ENCODE data around the gene WNT3A.
"Not testable (repeated sequence)": the region's sequence is repeated elsewhere in the genome, so short reads cannot be mapped to it uniquely, and the experiment has no call there.

Gene WNT3A

GRCh38 chr1:228006786-228007048 lies at the start of gene WNT3A:
Gene WNT3A (plus strand): TSS chr1:228006998. CDS start chr1:228007129, 131 bp downstream.
- DNase-seq (ENCODE audit: low read depth in 2 of 2): no peak

GRCh38 chr1:227958617-227959324 lies 48.0 kb upstream of the WNT3A start:
- DNase-seq (ENCODE audit: low read depth in 2 of 2): no peak

GRCh38 chr1:227959325-227959860 lies 47.4 kb upstream of the WNT3A start:
- DNase-seq (ENCODE audit: low read depth in 2 of 2): no peak

DNA sequence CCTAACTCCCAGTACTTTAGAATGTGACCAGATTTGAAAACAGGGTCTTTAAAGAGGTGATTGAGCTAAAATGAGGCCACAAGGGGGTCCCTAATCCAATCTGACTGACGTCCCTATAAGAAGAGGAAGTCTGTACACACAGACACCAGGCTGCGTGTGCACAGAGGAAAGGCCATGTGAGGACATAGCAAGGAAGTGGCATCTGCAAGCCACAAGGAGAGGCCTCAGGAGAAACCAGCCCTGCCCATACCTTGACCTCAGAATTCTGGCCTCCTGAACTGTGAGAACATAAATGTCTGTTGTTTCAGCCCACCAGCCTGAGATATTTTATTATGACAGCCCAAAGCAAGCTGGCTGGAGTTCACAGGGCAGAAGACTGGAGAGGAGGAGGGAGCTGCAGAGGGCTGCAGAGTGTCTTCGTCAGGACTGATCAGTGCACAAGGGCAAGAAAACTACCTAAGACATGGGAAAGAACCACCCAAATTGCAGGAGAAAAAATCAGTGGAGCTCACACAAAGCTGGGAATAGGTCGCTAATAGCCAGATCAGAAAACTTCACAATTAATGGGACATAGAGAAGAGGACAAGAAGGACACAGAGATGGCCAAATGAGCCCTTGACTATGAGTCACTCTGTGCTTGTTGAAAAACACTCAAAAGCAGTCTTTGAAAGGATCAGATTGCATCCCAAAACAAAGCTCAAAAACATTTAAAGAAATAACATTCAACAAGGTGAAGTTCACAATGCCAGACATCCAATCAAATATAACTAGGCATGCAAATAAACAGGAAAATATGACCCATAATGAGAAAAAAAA lies 44.9 kb upstream of the WNT3A start:
- DNase-seq (ENCODE audit: low read depth in 2 of 2): no peak

DNA sequence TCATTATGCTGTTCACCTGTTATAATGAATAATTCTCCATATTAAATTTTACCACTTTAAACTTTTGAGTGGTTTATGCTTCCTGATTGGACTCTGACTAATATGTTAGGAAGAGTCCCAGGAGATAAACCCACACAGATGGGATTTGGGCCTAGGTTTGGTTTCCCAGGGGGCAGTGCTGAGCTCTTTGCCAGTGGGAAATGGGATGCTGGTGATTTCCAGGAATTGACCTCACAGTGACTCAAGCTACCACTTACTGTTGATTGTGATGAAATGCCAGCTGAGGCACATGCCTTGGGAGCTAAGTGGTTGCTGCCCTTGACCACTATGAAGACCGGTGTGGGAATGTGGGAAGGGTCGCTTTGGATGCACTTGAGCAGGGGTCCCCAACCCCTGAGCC lies 40.1 kb upstream of the WNT3A start:
- DNase-seq (ENCODE audit: low read depth in 2 of 2): not testable (repeated sequence)

GRCh38 chr1:227967815-227968214 lies 39.0 kb upstream of the WNT3A start:
- not testable (repeated sequence) for DNase-seq (ENCODE audit: low read depth in 2 of 2)

- not testable (repeated sequence) for DNase-seq (ENCODE audit: low read depth in 2 of 2)
Observed at GRCh38 chr1:227970076-227970995, 36.5 kb upstream of the WNT3A start.

DNA sequence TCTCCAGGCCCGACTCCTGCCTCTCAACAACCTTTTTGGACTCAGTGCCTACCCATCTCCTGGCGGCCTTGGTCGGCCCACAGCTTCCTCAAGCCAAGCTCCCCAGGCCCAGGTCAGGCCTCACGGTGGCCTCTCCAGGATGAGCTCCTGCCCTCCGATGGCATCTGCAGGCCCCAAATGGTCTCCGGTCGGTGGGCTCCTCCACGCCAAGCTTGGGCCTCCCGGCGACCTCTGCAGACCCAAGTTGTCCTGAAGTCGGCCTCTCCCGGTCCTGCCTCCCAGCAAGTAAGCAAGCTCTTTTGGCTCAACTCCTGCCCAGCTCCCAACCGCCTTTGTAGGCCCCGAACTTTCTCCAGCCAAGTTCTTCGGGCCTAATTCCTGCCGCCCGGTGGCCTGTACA lies 35.6 kb upstream of the WNT3A start:
- DNase-seq (ENCODE audit: low read depth in 2 of 2): not testable (repeated sequence)

DNA sequence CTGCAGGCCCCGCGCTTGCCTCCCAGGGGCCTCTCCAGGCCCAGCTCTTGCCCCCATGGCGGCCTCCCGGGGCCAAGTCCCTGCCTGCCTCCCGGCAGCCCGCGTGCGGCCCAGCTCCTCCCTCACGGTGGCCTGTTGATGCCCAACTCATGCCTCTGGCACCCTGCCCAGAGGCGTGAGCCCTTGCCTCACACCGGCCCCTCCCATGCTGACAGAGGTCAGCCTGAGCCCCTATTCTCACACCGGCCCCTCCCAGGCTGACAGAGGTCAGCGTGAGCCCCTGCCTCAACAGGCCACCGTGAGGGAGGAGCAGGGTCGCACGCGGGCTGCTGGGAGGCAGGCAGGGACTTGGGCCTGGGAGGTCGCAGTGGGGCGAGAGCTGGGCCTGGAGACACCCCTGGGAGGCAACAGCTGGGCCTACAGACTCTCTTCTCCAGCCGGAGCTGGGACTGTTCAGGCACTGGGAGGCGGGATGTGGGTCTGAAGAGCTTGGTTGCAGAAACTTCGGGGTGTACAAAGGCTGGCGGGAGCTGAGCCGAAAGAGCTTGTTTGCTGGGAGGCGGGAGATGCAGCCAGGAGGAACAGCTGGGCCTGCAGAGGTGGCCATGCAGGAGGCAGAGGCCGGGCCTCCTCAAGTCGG lies 35.0 kb upstream of the WNT3A start:
- DNase-seq (ENCODE audit: low read depth in 2 of 2): not testable (repeated sequence)

- DNase-seq (ENCODE audit: low read depth in 2 of 2): not testable (repeated sequence)
Observed at GRCh38 chr1:227972283-227972679, 34.5 kb upstream of the WNT3A start.

DNA sequence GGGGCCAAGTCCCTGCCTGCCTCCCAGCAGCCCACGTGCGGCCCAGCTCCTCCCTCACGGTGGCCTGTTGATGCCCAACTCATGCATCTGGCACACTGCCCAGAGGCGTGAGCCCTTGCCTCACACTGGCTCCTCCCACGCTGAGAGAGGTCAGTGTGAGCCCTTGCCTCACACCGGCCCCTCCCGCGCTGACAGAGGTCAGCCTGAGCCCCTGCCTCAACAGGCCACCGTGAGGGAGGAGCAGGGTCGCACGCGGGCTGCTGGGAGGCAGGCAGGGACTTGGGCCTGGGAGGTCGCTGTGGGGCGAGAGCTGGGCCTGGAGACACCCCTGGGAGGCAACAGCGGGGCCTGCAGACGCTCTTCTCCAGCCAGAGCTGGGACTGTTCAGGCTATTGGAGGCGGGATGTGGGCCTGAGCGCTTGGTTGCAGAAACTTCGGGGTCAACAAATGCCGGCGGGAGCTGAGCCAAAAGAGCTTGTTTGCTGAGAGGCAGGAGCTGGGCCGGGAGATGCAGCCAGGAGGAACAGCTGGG lies 33.9 kb upstream of the WNT3A start:
- DNase-seq (ENCODE audit: low read depth in 2 of 2): not testable (repeated sequence)

DNA sequence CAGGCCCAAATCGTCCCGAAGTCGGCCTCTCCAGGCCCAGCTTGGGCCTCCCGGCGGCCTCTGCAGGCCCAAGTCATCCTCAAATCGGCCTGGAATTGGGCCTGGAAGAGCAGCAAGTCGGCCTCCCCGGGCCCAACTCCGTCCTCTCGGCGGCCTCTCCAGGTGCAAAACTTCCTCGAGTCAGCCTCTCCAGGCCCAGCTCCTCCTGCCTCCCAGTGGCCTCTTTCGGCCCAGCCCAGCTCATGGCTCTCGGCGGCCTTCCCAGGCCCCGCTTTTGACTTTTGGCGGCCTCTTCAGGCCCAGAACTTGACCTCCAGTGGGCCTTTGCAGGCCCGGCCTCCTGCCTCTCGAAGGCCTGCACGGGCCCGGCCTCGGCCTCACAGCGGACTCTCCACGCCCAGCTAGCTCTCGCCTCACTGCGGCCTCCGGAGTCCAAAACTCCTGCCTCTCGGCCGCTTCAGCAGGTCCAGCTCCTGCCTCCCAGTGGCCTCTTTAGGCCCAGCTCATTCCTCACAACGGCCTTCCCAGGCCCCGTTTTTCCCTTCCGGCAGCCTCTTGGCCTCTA lies 33.0 kb upstream of the WNT3A start:
- DNase-seq (ENCODE audit: low read depth in 2 of 2): not testable (repeated sequence)

DNA sequence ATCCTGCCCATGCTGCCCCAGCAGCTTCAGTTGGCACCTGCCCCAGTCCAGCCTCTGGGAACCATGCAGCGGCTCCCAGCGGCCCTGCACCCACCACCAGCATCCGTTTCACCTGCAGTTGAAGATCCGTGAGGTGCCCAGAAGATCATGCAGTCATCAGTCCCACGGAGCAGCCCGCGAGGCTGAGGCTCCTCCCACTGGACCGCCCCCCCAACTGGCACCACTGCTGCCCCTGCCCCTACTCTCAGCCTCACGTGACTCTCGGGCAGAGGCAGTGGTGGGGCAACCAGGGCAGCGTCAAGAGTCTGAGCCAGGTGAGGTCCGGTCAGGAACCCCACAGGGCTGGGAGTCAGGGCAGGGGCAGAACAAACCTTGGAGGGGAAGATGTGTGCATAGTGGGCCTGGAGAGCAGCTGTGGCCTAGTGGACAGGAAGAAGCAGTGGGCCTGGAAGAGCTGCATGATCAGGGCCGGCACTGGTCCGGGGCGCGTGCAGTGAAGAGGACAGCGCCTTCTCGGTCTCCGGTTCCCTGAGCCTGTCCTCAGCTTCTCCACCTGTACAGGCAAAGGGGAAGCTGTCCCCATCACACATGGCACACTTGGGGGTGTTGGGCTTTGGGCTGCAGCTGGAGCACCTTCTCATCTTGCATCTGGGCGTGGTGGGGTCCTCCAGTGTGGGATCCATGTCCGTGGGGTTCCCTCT lies 31.1 kb upstream of the WNT3A start:
- not testable (repeated sequence) for DNase-seq (ENCODE audit: low read depth in 2 of 2)

DNA sequence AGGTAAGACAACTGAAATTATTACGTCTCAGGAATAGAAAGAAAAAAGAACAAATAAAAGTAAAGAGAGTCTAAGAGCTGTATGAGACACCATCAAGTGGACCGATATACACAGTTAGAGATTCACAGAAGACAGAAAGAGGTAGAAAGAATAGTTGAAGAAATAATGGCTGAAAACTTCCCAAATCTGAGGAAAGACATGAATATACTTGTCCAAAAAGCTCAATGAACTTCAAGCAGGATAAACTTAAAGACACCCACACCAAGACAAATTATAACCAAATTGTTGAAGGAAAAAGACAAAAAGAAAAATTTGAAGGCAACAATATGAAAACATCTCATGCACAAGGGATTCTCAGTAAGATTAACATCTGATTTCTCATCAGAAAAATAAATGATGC lies 19.6 kb upstream of the WNT3A start:
- DNase-seq (ENCODE audit: low read depth in 2 of 2): no peak

- no peak for DNase-seq (ENCODE audit: low read depth in 2 of 2)
Observed at GRCh38 chr1:227994632-227995300, 12.0 kb upstream of the WNT3A start.

DNA sequence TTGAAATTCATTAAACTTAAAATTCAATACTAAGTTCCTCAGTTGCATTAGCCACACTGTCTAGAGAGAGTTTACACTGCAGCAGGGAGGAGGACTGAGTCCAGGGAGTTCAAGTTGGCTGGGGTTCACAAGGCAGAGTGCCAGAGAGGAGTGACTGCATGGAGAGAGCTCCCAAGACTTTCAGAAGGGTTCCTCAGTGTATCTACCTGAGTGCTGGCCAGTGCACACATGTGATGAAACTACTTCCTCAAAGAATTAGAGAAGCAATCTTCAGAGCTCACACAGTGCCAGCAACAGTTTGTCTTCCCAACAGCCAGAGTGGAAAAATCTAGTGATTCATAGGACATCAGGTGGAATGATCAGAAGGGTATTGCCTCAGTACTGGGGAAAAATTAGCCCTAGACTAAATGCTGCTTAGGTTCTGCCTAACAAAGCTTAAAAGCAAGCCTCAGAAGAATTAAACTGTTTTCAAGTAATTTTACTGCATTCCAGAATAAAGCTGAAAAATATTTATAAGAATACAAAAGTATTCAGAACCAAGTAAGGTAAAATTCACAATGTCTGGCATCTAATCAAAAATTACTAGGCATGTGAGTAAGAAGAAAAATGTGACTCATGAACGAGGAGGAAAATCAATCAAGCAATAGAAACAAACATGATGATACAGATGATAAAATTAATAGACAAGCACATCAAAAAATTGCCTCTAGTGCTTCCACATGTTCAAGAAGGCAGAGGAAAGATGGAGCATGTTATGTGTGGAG lies 10.4 kb upstream of the WNT3A start:
- DNase-seq (ENCODE audit: low read depth in 2 of 2): no peak

DNA sequence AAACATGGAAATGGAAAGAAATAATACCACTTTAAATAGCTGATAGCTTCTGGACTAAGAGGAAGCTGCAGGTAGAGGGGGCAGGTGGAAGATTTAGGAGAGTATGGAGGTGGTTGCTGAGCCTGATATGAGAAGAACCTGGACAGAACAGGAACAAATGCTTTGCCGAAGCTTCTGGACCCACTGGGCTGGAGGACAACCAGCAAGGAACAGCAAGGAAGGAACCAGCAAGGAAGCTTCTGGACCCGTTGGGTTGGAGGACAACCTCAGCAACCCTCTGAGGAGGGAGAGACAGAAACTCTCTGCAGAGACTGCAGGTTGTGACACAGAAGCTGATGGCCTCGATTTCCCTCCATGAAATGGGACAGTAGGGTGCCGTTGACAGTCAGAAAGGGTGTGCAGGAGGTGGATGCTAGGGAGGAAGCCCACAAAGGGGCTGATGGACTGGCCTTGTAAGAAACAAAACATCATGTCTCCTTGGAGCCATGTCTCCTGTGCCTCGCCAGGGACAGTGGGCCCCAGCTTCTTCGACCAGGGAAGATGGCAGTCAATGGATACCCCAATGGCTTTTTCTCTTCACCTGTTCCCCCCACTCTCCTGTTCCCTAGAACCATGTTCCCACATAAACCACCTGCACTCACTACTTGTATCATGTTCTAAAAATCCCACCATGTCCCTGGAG lies 8.3 kb upstream of the WNT3A start:
- DNase-seq (ENCODE audit: low read depth in 2 of 2): no peak

All from activated CD4-positive, alpha-beta T cell treated with anti-CD3 and anti-CD28 coated beads for 24 hours (primary cell).